T1000 (cell line): ENCODE measurements around the gene USP17L24.
"Not testable (repeated sequence)": the region's sequence is repeated elsewhere in the genome, so short reads cannot be mapped to it uniquely, and the experiment has no call there.

Experiments
- DNase-seq: peaks from one replicate; lab custom pipeline; 2025; ENCODE audit warnings: mixed read lengths; lab: John Stamatoyannopoulos, UW

The USP17L24 gene, protein sequence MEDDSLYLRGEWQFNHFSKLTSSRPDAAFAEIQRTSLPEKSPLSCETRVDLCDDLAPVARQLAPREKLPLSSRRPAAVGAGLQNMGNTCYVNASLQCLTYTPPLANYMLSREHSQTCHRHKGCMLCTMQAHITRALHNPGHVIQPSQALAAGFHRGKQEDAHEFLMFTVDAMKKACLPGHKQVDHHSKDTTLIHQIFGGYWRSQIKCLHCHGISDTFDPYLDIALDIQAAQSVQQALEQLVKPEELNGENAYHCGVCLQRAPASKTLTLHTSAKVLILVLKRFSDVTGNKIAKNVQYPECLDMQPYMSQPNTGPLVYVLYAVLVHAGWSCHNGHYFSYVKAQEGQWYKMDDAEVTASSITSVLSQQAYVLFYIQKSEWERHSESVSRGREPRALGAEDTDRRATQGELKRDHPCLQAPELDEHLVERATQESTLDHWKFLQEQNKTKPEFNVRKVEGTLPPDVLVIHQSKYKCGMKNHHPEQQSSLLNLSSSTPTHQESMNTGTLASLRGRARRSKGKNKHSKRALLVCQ

DNA sequence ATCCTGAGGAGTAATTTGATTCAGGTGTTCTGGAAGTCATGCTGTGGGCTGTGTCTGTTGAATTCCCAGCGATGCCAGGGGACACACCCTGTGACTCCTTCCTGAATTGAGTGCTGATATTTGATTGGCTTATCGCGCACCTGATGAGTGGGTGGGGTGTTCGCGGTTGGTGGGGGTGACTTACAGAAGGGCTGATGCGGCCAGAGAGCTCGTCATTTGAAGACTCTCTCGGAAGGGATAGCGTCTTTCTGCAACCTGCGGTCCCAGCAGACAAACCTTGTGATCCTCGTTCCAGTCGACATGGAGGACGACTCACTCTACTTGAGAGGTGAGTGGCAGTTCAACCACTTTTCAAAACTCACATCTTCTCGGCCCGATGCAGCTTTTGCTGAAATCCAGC is at the start of gene USP17L24:
USP17L24 (plus strand) TSS at position 301 of the 400 bp plus-strand sequence; CDS start at position 301, 0 bp downstream.
- DNase-seq = not testable (repeated sequence)

DNA sequence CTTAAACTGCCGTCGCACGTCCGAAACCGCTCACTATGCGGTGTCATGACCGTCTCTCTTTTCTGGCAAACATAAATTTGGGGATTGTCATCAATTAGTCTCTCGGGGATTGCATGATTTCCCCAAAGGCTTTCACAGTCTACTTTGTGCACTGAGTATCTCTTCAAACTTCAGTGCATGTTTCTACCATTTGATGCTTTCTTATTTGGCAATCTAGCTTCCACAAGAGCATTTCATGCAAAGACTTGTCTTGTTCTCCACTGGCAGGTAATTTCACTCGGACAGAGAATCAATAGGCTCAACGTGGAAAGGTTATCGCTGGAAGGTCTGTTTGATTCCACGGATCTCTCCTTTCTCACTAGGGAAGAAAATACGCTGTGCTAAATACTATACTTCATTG is 774 bp upstream of the USP17L24 start:
- not testable (repeated sequence) for DNase-seq

DNA sequence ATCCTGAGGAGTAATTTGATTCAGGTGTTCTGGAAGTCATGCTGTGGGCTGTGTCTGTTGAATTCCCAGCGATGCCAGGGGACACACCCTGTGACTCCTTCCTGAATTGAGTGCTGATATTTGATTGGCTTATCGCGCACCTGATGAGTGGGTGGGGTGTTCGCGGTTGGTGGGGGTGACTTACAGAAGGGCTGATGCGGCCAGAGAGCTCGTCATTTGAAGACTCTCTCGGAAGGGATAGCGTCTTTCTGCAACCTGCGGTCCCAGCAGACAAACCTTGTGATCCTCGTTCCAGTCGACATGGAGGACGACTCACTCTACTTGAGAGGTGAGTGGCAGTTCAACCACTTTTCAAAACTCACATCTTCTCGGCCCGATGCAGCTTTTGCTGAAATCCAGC is 4.6 kb downstream of the USP17L24 start, which contains the start of gene USP17L25:
USP17L25 (plus strand) TSS at position 301 of the 400 bp plus-strand sequence; CDS start at position 301, 0 bp downstream.
- DNase-seq = not testable (repeated sequence)

DNA sequence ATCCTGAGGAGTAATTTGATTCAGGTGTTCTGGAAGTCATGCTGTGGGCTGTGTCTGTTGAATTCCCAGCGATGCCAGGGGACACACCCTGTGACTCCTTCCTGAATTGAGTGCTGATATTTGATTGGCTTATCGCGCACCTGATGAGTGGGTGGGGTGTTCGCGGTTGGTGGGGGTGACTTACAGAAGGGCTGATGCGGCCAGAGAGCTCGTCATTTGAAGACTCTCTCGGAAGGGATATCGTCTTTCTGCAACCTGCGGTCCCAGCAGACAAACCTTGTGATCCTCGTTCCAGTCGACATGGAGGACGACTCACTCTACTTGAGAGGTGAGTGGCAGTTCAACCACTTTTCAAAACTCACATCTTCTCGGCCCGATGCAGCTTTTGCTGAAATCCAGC is 9.4 kb downstream of the USP17L24 start, which contains the start of gene USP17L26:
USP17L26 (plus strand) TSS at position 301 of the 400 bp plus-strand sequence; CDS start at position 301, 0 bp downstream.
- not testable (repeated sequence) for DNase-seq

DNA sequence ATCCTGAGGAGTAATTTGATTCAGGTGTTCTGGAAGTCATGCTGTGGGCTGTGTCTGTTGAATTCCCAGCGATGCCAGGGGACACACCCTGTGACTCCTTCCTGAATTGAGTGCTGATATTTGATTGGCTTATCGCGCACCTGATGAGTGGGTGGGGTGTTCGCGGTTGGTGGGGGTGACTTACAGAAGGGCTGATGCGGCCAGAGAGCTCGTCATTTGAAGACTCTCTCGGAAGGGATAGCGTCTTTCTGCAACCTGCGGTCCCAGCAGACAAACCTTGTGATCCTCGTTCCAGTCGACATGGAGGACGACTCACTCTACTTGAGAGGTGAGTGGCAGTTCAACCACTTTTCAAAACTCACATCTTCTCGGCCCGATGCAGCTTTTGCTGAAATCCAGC is 14.1 kb downstream of the USP17L24 start, which contains the start of gene USP17L5:
USP17L5 (plus strand) TSS at position 301 of the 400 bp plus-strand sequence; CDS start at position 301, 0 bp downstream.
- DNase-seq = not testable (repeated sequence)

DNA sequence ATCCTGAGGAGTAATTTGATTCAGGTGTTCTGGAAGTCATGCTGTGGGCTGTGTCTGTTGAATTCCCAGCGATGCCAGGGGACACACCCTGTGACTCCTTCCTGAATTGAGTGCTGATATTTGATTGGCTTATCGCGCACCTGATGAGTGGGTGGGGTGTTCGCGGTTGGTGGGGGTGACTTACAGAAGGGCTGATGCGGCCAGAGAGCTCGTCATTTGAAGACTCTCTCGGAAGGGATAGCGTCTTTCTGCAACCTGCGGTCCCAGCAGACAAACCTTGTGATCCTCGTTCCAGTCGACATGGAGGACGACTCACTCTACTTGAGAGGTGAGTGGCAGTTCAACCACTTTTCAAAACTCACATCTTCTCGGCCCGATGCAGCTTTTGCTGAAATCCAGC is 18.9 kb downstream of the USP17L24 start, which contains the start of gene USP17L27:
USP17L27 (plus strand) TSS at position 301 of the 400 bp plus-strand sequence; CDS start at position 301, 0 bp downstream.
- not testable (repeated sequence) for DNase-seq

DNA sequence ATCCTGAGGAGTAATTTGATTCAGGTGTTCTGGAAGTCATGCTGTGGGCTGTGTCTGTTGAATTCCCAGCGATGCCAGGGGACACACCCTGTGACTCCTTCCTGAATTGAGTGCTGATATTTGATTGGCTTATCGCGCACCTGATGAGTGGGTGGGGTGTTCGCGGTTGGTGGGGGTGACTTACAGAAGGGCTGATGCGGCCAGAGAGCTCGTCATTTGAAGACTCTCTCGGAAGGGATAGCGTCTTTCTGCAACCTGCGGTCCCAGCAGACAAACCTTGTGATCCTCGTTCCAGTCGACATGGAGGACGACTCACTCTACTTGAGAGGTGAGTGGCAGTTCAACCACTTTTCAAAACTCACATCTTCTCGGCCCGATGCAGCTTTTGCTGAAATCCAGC is 23.6 kb downstream of the USP17L24 start, which contains the start of gene USP17L28:
USP17L28 (plus strand) TSS at position 301 of the 400 bp plus-strand sequence; CDS start at position 301, 0 bp downstream.
- not testable (repeated sequence) for DNase-seq

DNA sequence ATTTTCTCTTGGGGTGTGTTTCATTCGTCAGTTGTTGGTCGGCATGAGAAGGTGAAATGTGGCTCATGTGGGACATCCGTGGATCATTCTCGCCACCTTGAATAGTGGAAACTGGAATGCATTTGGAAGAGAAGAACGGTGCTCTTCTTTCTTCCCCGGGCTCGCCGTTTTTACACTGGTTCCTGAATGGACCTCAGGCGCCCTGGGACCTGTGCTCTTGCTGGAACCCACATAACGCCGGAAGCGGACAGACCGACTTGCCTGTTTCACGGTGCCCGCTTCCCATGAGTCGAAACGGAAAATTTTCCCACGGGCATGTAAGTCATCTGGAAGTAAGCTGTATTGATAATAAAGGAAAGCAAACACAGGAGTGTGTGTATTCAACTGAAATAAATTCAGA is 25.9 kb downstream of the USP17L24 start:
- DNase-seq = not testable (repeated sequence)

DNA sequence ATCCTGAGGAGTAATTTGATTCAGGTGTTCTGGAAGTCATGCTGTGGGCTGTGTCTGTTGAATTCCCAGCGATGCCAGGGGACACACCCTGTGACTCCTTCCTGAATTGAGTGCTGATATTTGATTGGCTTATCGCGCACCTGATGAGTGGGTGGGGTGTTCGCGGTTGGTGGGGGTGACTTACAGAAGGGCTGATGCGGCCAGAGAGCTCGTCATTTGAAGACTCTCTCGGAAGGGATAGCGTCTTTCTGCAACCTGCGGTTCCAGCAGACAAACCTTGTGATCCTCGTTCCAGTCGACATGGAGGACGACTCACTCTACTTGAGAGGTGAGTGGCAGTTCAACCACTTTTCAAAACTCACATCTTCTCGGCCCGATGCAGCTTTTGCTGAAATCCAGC is 28.4 kb downstream of the USP17L24 start, which contains the start of gene USP17L29:
USP17L29 (plus strand) TSS at position 301 of the 400 bp plus-strand sequence; CDS start at position 301, 0 bp downstream.
- not testable (repeated sequence) for DNase-seq

DNA sequence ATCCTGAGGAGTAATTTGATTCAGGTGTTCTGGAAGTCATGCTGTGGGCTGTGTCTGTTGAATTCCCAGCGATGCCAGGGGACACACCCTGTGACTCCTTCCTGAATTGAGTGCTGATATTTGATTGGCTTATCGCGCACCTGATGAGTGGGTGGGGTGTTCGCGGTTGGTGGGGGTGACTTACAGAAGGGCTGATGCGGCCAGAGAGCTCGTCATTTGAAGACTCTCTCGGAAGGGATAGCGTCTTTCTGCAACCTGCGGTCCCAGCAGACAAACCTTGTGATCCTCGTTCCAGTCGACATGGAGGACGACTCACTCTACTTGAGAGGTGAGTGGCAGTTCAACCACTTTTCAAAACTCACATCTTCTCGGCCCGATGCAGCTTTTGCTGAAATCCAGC is 37.9 kb downstream of the USP17L24 start, which contains the start of gene USP17L30:
USP17L30 (plus strand) TSS at position 301 of the 400 bp plus-strand sequence; CDS start at position 301, 0 bp downstream.
- DNase-seq = not testable (repeated sequence)
